IMR-90 (cell line): ENCODE measurements around the gene ZNF185.

ENCODE experiments used
- BHLHE40 ChIP-seq: fragments of 150-350 bp; IDR thresholded peaks from 2 replicates; pipeline ENCODE4 v1.6.1; 2016; ENCODE audit warnings: mild to moderate bottlenecking, low read depth, low read length
- CEBPB ChIP-seq: IDR thresholded peaks from 2 replicates; pipeline ENCODE4 v1.6.1; 2012; ENCODE audit warnings: low read depth, low read length, improper control_type of control experiment
- FOS ChIP-seq: fragments of 150-350 bp; IDR thresholded peaks from 2 replicates; pipeline ENCODE4 v1.6.1; 2016; ENCODE audit warnings: low read depth, low read length
- MAFK ChIP-seq: IDR thresholded peaks from 2 replicates; pipeline ENCODE4 v1.6.1; 2012; ENCODE audit warnings: low read depth, low read length, improper control_type of control experiment
- MAZ ChIP-seq: IDR thresholded peaks from 2 replicates; pipeline ENCODE4 v1.6.1; 2012; ENCODE audit warnings: low read depth, mild to moderate bottlenecking, low read length, improper control_type of control experiment, moderate library complexity, borderline replicate concordance
- MXI1 ChIP-seq: IDR thresholded peaks from 2 replicates; pipeline ENCODE4 v1.6.1; 2012; ENCODE audit warnings: low read depth, mild to moderate bottlenecking, low read length, moderate library complexity, borderline replicate concordance
- POLR2A ChIP-seq: IDR thresholded peaks from 2 replicates; pipeline ENCODE4 v1.6.1; 2012; ENCODE audit warnings: mild to moderate bottlenecking, low read depth, low read length
- RAD21 ChIP-seq: IDR thresholded peaks from 2 replicates; pipeline ENCODE4 v1.6.1; 2012; ENCODE audit warnings: low read length, improper control_type of control experiment
- RCOR1 ChIP-seq: IDR thresholded peaks from 2 replicates; pipeline ENCODE4 v1.6.1; 2012; ENCODE audit warnings: mild to moderate bottlenecking, low read length, improper control_type of control experiment; ENCODE audit not compliant: insufficient replicate concordance
- SMC3 ChIP-seq: fragments of 150-350 bp; IDR thresholded peaks from 2 replicates; pipeline ENCODE4 v1.6.1; 2016; ENCODE audit warnings: low read depth, mild to moderate bottlenecking, antibody characterized with exemption, low read length, moderate library complexity
- TF ChIP-seq, protein P1 (sequence below): conservative IDR thresholded peaks from 2 replicates; pipeline ENCODE4 v1.5.1; 2012; ENCODE audit warnings: mild to moderate bottlenecking, low read depth, low read length, improper control_type of control experiment
- TF ChIP-seq, protein P2 (sequence below): fragments of 150-350 bp; IDR thresholded peaks from 2 replicates; pipeline ENCODE4 v1.6.1; 2016; ENCODE audit warnings: low read depth, mild to moderate bottlenecking, low read length, moderate library complexity, borderline replicate concordance

DNA sequence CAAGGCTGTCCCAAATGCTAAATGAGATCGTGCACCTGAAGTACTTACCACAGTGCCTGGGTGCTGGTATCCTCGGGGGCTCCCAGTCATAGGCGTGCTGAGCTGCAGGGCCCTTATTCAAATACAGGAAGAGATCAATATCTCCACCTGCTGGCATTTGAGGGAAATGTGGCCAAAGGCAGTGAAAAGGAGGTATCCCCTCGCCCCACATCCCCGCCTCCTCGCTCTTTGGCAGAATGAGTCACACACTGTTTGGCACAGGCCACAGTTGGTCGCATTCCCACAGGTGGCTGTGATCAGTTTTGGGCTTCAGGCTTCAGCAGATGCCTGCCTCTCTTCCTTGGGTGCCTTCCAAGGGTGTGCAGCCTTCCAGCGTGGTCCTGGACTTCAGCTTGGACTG lies 28.4 kb downstream of the ZNF185 start:
- TF ChIP-seq, protein P1, sequence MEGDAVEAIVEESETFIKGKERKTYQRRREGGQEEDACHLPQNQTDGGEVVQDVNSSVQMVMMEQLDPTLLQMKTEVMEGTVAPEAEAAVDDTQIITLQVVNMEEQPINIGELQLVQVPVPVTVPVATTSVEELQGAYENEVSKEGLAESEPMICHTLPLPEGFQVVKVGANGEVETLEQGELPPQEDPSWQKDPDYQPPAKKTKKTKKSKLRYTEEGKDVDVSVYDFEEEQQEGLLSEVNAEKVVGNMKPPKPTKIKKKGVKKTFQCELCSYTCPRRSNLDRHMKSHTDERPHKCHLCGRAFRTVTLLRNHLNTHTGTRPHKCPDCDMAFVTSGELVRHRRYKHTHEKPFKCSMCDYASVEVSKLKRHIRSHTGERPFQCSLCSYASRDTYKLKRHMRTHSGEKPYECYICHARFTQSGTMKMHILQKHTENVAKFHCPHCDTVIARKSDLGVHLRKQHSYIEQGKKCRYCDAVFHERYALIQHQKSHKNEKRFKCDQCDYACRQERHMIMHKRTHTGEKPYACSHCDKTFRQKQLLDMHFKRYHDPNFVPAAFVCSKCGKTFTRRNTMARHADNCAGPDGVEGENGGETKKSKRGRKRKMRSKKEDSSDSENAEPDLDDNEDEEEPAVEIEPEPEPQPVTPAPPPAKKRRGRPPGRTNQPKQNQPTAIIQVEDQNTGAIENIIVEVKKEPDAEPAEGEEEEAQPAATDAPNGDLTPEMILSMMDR = peak; percentile 63
- TF ChIP-seq POLR2A (no peak), RAD21 (peak; percentile 65), RCOR1 (no peak), MXI1 (no peak), BHLHE40 (no peak), SMC3 (peak; percentile 52), CEBPB (no peak), MAZ (0 out of 2 replicates have a peak, but pooled peaks have one; percentile 23), FOS (peak; percentile 26; the same call in 1 of the 2 replicates), MAFK (no peak)
- TF ChIP-seq, protein P2, sequence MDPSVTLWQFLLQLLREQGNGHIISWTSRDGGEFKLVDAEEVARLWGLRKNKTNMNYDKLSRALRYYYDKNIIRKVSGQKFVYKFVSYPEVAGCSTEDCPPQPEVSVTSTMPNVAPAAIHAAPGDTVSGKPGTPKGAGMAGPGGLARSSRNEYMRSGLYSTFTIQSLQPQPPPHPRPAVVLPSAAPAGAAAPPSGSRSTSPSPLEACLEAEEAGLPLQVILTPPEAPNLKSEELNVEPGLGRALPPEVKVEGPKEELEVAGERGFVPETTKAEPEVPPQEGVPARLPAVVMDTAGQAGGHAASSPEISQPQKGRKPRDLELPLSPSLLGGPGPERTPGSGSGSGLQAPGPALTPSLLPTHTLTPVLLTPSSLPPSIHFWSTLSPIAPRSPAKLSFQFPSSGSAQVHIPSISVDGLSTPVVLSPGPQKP = no peak
